HG02610 (cell line): ENCODE measurements around the gene ALG10B.
"Not testable (repeated sequence)": the region's sequence is repeated elsewhere in the genome, so short reads cannot be mapped to it uniquely, and the experiment has no call there.

Source experiments
- ATAC-seq: cut with Tn5 transposase; IDR thresholded peaks from one replicate; pipeline ENCODE4 v1.9.1; 2021; ENCODE audit warnings: mild to moderate bottlenecking, moderate library complexity; ENCODE audit not compliant: unreplicated experiment

ALG10B gene, protein sequence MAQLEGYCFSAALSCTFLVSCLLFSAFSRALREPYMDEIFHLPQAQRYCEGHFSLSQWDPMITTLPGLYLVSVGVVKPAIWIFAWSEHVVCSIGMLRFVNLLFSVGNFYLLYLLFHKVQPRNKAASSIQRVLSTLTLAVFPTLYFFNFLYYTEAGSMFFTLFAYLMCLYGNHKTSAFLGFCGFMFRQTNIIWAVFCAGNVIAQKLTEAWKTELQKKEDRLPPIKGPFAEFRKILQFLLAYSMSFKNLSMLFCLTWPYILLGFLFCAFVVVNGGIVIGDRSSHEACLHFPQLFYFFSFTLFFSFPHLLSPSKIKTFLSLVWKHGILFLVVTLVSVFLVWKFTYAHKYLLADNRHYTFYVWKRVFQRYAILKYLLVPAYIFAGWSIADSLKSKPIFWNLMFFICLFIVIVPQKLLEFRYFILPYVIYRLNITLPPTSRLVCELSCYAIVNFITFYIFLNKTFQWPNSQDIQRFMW

DNA sequence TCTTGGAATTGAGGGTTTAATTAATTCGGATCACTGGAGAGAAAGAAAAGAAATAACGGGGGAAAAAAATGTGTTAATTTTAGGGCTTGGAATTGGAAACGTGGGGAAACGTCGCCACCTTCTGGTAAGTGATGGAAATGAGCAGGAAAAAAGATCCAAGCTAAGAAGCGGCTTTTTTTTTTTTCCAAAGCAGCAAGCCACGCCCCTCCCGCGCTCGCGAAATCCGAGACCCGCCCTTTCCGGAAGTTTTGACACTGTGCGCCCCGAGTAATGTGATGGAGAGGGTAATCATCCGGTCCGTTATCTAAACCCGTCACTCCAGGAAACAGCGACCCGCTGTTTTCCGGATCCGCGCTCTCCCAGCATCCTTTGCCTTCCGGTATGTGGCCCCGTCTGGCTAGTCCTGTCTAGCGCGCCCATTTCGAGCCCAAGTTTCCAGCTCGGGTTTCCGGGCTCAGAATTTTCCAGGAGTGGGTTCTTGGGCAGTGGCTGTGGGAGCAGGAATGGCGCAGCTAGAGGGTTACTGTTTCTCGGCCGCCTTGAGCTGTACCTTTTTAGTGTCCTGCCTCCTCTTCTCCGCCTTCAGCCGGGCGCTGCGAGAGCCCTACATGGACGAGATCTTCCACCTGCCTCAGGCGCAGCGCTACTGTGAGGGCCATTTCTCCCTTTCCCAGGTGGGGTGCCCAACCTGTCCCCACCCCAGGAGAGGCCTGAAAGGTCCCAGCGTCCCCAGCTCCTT is at the start of gene ALG10B:
Gene ALG10B (plus strand): TSS at position 384 of the 739 bp plus-strand sequence. CDS start 120 bp downstream, at position 504.
- peak; percentile 100 for ATAC-seq

DNA sequence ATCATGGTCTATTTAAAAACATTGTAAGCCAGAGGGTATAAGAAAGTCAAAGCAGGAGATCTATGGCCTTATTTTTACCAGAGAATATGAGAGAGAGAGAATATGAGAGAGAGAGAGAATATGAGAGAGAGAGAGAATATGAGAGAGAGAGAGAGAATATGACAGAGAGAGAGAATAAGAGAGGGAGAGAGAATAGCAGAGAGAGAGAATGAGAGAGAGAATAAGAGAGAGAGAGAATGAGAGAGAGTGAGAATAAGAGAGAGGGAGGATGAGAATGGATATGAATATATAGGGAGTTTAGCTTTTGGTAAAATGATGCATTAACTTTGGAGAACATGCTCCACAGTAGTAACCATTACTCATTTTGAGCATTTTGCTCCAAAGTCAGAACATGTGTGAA is 48.0 kb upstream of the ALG10B start:
- ATAC-seq: no peak

DNA sequence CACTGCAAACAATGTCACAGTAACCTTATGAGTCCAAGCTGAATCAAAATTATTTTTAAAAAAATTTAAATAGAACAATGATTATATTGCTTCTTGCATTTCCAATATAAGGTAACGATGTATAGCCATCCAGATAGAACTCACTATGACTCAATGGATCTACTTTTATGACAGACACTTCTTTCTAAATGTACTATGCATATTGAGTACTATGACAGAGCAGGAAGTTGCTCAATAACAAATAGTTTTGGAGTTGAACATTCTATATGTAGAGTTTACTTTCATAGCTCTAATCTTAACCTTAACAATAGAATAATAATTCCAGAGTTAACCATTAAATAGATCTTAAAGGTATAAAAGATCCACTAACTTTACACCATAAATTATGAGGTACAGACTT is 46.7 kb upstream of the ALG10B start:
- no peak for ATAC-seq

DNA sequence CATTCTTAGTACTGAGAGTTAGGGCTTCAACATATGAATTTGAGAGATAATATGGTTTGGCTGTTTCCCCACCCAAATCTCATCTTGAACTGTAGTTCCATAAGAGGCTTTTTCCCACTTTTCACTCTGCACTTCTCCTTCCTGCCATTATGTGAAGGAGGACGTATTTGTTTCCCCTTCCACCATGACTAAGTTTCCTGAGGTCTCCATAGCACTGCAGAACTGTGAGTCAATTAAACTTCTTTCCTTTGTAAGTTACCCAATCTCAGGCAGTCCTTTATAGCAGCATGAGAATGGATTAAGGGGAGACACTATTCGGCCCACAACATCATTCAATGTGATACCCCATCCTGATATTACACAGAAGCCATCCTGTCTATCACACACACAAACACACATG is 36.8 kb upstream of the ALG10B start:
- no peak for ATAC-seq

DNA sequence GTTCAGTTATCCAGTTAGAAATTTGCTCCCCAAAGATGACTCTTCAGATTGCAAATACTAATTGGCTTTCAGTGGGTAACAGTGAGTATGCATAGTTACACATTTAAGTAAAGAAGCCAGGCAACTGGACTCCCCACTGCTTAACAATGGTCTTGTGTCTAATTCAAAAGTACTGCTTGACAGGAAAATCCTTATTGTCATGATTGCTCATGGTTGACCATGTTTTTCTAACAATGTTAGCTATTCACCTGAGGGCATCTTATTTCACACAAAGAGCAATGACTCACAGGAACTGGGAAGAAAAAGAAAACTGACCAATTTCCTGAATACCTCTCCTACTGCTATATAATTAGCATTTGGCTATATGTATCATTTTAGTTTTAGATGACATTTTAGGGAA is 33.7 kb upstream of the ALG10B start:
- no peak for ATAC-seq

DNA sequence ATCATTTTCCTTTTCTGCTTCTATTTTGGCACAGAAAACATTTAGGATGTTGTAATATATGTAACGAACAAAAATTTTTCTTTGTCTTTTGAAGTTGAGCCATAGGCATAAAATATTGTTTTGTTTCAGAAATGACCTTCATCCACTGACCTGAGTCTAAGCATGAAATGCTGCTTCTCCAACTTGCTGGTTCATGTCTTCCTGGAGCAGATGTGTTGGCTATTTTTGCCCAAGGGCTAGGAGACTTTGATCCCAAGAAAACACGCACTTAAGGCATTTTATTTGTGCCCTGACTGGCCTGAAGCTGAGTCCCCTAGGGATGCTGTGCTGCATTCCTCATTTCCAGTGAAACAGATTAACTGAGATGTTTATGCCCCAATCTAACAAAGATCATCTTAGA is 27.2 kb upstream of the ALG10B start:
- no peak for ATAC-seq

DNA sequence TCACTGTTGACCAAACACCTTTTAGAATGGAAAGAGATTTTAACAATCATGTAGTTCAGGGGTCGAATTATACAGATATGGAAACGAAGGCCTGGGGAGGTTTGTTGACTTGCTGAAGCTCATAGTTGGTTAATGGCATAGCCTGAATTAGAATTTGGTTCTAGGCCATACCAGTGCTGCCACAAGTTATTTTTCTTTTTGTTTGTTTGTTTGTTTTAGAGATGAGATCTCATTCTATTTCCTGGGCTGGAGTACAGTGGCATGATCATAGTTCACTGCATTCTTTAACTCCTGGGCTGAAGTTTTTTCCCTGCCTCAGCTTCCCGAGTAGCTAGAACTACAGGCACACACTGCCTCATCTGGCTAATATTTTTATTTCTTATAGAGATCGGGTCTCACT is 25.4 kb upstream of the ALG10B start:
- ATAC-seq: no peak

DNA sequence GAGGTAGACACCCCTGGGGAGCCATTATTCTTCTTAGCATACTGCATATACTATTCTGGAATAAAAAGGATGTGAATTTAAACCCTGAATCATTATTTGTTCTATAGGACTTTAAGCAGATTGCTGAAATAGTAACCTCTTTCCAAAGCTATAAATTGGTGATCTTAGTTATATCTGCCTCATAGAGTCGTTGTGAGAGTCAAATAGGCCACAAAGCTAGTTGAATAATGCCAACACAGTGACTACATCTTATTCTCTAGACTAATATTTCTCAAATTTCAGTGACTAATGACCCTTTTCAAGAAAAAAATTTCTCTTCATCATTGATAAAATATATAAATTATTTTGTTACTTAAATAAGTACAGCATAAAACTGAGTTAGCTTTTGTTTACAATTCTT is 13.6 kb upstream of the ALG10B start:
- not testable (repeated sequence) for ATAC-seq

DNA sequence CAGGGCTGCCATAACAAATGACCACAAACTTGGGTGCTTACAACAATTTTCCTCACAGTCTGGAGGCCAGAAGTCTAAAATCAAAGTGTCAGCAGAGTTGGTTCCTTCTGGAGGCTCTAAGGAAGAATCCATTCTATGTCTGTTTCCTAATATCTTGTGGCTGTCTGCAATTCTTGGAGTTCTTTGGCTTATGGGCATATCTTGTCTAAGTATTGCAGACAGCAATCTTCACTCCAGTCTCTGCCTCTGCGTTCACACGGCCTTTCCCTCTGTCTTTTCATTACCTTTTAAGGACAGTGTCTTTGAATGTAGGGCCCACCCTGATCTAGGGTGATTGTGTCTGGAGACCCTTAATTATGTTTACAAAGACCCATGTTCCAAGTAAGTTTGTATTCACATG is 5.4 kb downstream of the ALG10B start:
- ATAC-seq: not testable (repeated sequence)

DNA sequence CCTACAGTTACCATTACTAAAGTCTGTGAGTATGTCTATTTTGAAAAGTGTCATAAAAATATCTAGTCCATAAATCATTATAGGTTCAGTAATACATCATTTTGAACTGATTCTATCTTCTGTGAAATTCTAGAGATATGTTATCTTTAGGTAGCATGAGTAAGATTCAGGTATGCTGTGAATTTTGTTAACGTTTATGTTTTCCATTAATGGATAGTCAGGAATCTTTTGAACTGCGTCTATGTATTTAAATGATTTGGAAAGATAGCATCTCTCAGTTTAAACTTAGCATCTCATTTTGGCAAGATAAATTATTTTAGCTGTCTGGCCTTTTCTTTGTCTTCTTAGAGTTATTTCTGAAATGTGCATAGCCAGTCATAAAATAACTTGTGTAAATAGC is 8.3 kb downstream of the ALG10B start:
- ATAC-seq: no peak

DNA sequence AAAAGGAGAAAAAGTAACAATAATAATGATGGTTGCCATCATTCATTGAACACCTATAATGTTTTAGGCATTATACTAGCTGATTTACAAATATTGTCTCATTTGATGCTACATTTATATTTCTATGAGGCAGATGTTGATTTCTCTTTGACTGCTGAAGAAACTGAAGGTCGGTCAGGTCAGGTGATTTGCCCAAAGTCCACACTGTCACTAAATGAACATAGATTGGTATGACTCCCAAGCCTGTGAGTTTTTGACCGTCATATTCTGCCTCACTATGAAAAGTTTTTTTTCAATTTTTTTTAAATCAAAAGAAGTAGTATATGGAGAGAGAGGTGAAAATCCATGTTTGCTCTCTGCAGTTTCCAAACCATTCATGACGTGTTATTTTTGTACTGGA is 10.8 kb downstream of the ALG10B start:
- ATAC-seq: no peak

DNA sequence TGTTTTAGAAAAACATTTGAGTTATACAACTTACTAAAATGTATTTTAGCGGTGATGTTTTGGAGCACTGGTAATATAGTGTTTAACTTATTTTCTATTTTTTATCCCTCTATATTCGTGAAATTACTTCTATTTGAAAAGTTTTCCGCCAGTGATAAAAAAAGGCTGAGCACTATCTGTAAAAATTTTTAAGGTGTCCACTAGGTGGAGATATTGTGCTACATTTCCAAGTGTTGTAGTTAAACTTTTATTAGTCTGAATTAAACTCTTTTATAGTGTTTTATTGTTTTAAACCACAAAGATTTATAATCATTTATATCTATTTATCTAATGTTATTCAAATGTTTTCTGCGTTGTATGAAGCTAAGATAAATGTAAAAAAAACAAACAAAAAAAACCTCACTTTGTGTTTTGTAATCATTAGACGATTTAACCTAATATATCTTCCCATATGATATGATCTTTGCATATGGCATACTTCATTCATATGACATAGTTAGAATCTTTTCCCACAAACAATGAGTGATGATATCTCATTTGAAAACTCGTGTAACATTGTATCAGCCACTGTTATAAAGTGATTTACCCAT is 11.8 kb downstream of the ALG10B start:
- no peak for ATAC-seq

DNA sequence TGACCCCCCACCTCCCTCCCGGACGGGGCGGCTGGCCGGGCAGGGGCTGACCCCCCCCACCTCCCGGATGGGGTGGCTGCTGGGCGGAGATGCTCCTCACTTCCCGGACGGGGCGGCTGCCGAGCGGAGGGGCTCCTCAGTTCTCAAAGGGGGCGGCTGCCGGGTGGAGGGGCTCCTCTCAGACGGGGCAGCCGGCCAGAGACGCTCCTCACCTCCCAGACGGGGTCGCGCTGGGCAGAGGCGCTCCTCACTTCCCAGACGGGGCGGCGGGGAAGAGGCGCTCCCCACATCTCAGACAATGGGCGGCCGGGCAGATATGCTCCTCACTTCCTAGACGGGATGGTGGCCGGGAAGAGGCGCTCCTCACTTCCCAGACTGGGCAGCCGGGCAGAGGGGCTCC is 13.8 kb downstream of the ALG10B start:
- not testable (repeated sequence) for ATAC-seq

DNA sequence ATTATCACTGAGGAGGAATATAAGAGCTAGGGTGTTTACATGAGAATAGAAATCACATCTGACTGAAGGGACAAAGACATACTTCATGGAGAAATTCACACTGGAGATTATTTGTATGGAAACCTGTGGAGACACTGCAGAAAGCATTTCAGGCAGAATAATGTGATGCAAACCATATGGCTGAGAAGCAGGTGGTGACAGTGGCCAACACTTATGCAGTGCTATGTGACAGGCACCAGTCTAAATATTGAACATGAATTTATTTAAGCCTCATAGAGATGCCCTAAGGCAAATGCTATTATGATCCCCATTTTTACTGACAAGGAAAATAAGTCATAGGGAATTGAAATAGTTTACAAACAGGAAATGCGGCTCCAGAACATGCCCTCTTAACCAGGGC is 16.2 kb downstream of the ALG10B start:
- ATAC-seq: no peak

DNA sequence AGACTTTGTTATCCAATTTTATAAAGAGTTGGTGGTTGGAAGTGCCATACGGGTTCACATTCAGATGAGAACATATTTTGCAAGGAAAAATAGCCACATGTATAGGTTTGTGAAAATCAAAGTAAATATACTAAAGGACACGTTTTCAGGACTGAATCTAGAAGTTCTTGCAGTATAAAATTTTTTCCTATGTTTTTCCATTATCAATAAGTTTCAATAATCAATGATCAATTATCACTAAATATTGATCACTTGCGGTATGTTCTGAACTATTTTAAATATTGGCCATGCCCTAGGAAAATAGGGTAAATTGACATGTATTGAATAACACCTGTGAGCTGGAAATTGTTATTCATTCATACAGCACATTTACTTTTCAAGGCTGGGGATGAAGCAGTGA is 25.9 kb downstream of the ALG10B start:
- no peak for ATAC-seq

DNA sequence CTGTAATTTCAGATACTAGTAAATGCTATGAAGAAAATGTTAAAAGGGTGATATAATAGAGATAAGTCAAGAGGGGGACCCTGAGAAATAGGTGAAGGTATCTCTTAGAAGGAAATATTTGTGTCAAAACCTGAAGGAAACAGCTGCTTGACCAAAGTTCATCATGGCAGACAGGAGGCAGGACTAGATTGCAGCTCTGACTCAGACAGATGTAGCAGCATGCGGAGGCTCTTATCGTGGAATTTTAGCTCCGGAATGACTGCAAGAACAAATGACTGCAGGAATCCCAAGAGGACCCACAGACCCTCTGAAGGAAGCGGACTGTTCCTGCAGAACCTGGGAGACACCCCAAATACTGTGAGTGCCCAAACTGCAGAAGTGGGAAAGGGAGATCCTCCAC is 26.7 kb downstream of the ALG10B start:
- not testable (repeated sequence) for ATAC-seq

DNA sequence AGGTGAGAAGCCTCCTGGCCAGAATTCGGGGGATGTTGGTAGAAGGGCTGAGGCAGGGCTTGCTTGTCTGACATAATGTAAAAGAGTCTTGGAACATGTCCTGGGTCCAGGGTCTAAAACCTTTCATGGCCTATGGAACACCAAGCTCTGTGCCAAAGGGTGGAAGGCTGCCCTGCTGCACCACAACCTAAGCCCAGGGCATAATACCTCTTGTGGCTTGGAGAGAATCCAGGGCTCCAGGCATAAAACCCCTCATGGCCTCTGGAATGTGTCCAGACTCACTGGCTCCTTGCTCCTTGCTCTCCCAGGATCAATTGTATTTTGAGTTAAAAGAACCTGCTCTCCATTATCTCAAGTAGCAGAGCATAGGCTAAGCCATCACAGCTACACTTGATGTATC is 27.3 kb downstream of the ALG10B start:
- ATAC-seq: not testable (repeated sequence)

DNA sequence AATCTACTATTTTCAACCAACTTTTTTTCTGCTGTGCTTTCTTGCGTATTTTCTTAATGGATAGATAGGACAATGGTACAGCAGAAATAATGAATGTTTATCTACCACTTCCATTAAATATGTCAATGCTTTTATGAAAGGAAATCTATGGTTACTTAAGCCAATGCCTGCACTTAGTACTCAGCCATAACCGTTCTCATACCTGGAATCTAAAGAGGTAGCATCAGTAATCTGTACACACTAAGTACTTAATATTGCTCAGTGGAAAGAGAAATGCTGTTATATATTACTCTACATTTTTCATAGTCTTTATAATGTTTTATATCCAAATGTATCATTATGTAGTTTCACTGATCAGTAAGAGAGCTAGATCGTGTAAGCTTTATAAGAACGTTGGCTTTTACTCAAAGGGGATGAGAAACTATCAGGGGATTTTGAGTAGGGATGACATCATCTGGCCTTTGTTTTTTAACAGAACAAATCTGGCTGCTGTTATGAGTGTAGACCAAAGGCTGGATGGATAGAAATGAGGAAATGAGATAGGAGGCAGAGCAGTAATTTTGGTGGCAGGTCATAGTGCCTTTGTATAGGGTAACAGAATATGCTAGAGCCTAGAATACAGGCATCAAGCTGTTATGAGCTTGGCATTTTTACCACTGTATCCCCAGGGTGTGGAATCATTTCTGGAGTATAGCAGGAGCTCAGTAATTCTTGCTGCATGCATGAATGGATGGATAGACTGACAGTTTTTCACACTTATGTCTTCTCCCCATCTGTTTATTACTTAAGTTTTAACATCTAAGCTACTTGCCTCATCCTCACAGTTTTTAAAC is 34.0 kb downstream of the ALG10B start:
- peak; percentile 100 for ATAC-seq

DNA sequence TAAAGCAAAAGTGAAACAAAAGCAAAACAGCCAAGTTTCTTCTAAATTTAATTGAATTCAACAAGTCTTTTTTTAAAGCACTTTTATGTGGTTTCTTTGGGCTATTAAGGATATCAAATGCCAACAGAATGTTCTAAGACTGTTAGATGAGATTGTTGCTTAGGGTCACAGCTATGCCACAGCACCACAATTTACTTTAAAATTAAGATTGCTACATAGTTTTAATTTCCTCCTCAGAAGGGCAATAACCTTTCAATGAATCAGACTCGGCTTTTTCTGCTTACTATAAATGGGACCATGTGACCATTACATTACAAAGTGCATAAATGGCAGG is 34.6 kb downstream of the ALG10B start:
- ATAC-seq: not testable (repeated sequence)

DNA sequence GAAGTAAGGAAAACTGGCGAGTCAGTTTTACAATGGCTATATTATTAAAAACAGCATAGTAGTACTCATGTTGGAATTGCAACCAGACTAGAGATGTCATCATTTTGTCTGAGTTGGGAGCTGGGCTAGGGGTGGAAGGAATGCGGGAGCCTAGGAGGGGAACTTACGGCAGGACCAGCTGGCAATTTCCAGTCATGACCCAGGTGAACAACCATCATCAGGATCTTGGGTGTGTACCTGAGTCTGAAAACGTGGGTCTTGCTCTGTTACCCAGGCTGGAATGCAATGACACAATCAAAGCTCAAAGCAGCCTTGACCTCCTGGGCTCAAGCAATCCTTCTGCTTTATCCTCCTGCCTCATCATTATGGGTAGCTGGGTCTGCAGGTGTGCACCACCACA is 50.9 kb downstream of the ALG10B start:
- ATAC-seq: no peak

DNA sequence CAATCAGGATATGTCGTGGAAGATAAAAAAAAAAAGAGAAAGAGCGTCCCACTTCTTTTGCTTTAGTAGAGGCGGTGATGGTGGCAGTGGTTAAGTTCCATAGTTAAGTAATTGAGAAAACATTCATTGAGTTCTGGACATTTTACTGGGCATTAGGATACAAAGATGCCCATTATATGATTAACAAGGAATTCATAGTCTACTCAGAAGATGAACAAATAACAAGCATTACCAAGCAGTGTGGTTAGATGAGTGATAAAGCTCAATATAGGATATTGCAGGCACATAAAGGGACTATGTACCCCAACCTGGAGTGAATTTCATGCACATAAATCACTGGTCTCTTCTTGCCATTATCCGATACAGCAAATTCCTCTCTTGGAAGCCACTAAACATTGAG is 53.7 kb downstream of the ALG10B start:
- no peak for ATAC-seq
